ENCODE results near the gene HTR7.
"Not testable (repeated sequence)": the region's sequence is repeated elsewhere in the genome, so short reads cannot be mapped to it uniquely, and the experiment has no call there.

HTR7 gene

GRCh38 chr10:90857635-90858460 is at the start of gene HTR7:
Gene HTR7 (minus strand): TSS chr10:90858039. CDS start chr10:90857671, 368 bp downstream.
- no peak for DNase-seq

GRCh38 chr10:90906596-90906995 is 48.8 kb upstream of the HTR7 start:
- no peak for DNase-seq

GRCh38 chr10:90905925-90906324 is 48.1 kb upstream of the HTR7 start:
- no peak for DNase-seq

GRCh38 chr10:90896916-90897315 is 39.1 kb upstream of the HTR7 start:
- DNase-seq = not testable (repeated sequence)

- no peak for DNase-seq
Observed at GRCh38 chr10:90893190-90893589, 35.4 kb upstream of the HTR7 start.

GRCh38 chr10:90890347-90890746 is 32.5 kb upstream of the HTR7 start:
- no peak for DNase-seq

GRCh38 chr10:90889636-90890035 is 31.8 kb upstream of the HTR7 start:
- DNase-seq = no peak

- no peak for DNase-seq
Observed at GRCh38 chr10:90888387-90888786, 30.5 kb upstream of the HTR7 start.

GRCh38 chr10:90887555-90887954 is 29.7 kb upstream of the HTR7 start:
- no peak for DNase-seq

GRCh38 chr10:90885176-90885575 is 27.3 kb upstream of the HTR7 start:
- DNase-seq = no peak

GRCh38 chr10:90884431-90884830 is 26.6 kb upstream of the HTR7 start:
- DNase-seq = no peak

- peak; percentile 14 for DNase-seq
Observed at GRCh38 chr10:90880059-90880719, 22.4 kb upstream of the HTR7 start.

GRCh38 chr10:90879062-90879461 is 21.2 kb upstream of the HTR7 start:
- no peak for DNase-seq

- DNase-seq = no peak
Observed at GRCh38 chr10:90872648-90873020, 14.8 kb upstream of the HTR7 start.

GRCh38 chr10:90871766-90872647 is 14.2 kb upstream of the HTR7 start, which contains the start of gene RPP30:
Gene RPP30 (plus strand): TSS chr10:90871974. CDS start chr10:90871987, 13 bp downstream.
- DNase-seq = peak; percentile 61

- DNase-seq = peak; percentile 61
Observed at GRCh38 chr10:90871279-90871765, 13.5 kb upstream of the HTR7 start.

- no peak for DNase-seq
Observed at GRCh38 chr10:90866050-90866598, 8.3 kb upstream of the HTR7 start.

- no peak for DNase-seq
Observed at GRCh38 chr10:90865401-90865800, 7.6 kb upstream of the HTR7 start.

GRCh38 chr10:90862908-90863514 is 5.2 kb upstream of the HTR7 start:
- no peak for DNase-seq

GRCh38 chr10:90860790-90861189 is 3.0 kb upstream of the HTR7 start:
- DNase-seq = no peak

- DNase-seq = no peak
Observed at GRCh38 chr10:90859321-90859751, 1.5 kb upstream of the HTR7 start.

- DNase-seq = no peak
Observed at GRCh38 chr10:90858461-90858968, 676 bp upstream of the HTR7 start.
